ENCODE data around the gene SOX6. TPM values are rescaled to one million over a fixed set of nuclear protein-coding genes. Genes with fewer than 3 reads are reported as not detected.

The SOX6 gene
- total RNA-seq, 1 donor from 2014 or later: 7.6 TPM

DNA sequence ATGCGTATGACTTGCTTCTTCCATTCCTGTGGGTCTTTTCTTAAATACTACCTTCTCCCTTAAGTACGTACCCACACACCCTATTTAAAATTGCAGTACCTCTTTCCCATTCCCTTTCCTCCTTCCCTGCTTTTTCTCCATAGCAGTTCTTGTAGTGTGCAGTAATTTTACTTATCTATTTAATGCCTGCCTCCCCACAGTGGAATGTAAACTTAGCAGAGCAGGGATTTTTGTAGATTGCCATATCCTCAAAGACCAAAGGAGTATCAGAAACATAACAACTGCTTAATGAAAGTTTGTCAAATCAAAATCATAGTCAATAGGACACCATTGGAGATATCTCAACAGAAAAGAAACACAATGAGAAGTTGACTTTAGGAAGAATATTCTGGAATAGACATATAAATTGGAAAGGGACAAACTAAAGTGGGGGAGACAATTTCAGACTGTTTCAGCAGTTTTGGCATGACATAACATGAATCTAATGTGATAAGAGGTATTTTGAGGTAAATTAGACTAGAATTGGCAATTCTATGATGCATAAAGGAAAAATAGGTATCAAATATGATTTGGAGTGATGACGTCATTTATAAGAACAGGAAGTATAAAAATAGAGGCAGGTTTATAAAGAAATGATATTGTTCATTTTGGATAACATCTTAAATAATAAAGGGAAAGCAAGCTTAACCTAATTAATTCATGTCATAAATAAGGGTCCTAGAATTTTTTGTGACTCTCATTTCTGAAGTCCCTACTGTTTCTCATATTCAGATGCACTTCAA, 188.4 kb downstream of the SOX6 start:
- H3F3A ChIP-seq (ENCODE audit: low read depth): no peaks in the 10 kb centered on the region
- Mint-ChIP-seq H3K4me1 (peaks cover 33% of the 10 kb centered on the region), H3K27ac (no peak overlapping the region), H3K36me3 (peaks cover 1% of the 10 kb centered on the region), H3K9me3 (no peaks in the 10 kb centered on the region), H3K4me3 (no peak overlapping the region), H3K27me3 (ENCODE audit: insufficient read depth, low read depth) (no peaks in the 10 kb centered on the region)
- no peak overlapping the region for H3K4me2 ChIP-seq
- no peak overlapping the region for H3K27ac ChIP-seq
- DNase-seq (ENCODE audit: low spot score): no peak
- no peak overlapping the region for H3K9ac ChIP-seq
- TF ChIP-seq EZH2phosphoT487 (IDR thresholded peaks at IDR 0.05) (no peak), EZH2 (IDR thresholded peaks at IDR 0.05) (no peak)
- TF ChIP-seq, protein P1, sequence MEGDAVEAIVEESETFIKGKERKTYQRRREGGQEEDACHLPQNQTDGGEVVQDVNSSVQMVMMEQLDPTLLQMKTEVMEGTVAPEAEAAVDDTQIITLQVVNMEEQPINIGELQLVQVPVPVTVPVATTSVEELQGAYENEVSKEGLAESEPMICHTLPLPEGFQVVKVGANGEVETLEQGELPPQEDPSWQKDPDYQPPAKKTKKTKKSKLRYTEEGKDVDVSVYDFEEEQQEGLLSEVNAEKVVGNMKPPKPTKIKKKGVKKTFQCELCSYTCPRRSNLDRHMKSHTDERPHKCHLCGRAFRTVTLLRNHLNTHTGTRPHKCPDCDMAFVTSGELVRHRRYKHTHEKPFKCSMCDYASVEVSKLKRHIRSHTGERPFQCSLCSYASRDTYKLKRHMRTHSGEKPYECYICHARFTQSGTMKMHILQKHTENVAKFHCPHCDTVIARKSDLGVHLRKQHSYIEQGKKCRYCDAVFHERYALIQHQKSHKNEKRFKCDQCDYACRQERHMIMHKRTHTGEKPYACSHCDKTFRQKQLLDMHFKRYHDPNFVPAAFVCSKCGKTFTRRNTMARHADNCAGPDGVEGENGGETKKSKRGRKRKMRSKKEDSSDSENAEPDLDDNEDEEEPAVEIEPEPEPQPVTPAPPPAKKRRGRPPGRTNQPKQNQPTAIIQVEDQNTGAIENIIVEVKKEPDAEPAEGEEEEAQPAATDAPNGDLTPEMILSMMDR (IDR thresholded peaks at IDR 0.05): no peak
- H3K79me2 ChIP-seq (ENCODE audit: low read depth): no peaks in the 10 kb centered on the region
- H4K20me1 ChIP-seq (ENCODE audit: low read depth): no peaks in the 10 kb centered on the region
- H2AFZ ChIP-seq (replicated peaks): no peak overlapping the region
- H3K4me1 ChIP-seq: peaks cover 33% of the 10 kb centered on the region
- no peaks in the 10 kb centered on the region for H3K9me3 ChIP-seq (ENCODE audit: low read depth)
- no peaks in the 10 kb centered on the region for H3K36me3 ChIP-seq
- no peaks in the 10 kb centered on the region for H3K27me3 ChIP-seq
- H3K4me3 ChIP-seq: no peak overlapping the region

DNA sequence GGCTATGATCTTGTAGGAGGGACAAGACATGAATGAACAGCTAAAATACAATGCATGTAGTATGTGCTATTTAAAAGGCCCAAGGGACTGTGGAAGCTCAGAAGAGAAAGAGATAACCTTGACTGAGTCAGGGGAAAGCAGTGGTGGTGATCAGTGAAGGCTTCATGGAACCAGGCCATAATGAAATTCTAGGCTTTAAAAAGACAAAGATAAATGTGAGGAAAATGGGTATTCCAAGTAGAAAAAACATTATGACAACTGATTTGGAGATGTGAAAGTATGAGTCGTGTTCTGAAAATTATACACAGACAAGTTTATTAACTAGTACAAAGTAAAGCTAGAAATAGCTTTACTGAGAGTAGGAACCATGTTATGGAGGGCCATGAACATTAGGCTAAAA, 189.8 kb downstream of the SOX6 start:
- Histone ChIP-seq H3K4me1 (peaks cover 28% of the 10 kb centered on the region), H4K20me1 (ENCODE audit: low read depth) (no peaks in the 10 kb centered on the region), H3F3A (ENCODE audit: low read depth) (no peaks in the 10 kb centered on the region), H3K79me2 (ENCODE audit: low read depth) (no peaks in the 10 kb centered on the region), H3K4me2 (no peak overlapping the region), H3K27me3 (no peaks in the 10 kb centered on the region), H3K9me3 (ENCODE audit: low read depth) (no peaks in the 10 kb centered on the region), H2AFZ (replicated peaks) (no peak overlapping the region), H3K4me3 (no peak overlapping the region), H3K36me3 (no peaks in the 10 kb centered on the region), H3K9ac (no peak overlapping the region), H3K27ac (no peak overlapping the region)
- Mint-ChIP-seq H3K9me3 (no peaks in the 10 kb centered on the region), H3K36me3 (peaks cover 1% of the 10 kb centered on the region), H3K4me3 (no peak overlapping the region), H3K4me1 (peaks cover 25% of the 10 kb centered on the region), H3K27ac (no peak overlapping the region), H3K27me3 (ENCODE audit: insufficient read depth, low read depth) (no peaks in the 10 kb centered on the region)
- no peak for TF ChIP-seq EZH2phosphoT487 (IDR thresholded peaks at IDR 0.05)
- no peak for TF ChIP-seq EZH2 (IDR thresholded peaks at IDR 0.05)
- TF ChIP-seq, protein P1 (IDR thresholded peaks at IDR 0.05): no peak
- no peak for DNase-seq (ENCODE audit: low spot score)

DNA sequence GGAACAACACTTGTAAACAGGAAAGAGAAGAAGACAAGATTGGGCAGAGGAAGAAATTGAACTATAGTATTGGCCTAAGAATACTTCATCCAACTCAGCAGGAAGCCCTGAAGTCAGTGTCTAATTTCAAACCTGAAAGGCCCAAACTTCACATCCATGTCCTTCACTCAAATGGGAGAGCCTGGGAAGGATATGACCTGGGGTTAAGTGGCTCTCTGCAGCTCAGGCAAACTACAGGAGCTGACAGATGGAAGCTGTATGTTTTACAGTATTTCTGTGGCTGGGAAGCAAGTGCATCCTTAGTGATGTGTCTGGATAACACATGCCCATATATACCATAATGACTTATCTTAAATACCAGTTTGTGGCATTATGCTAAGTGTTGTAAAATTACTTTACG, 196.2 kb downstream of the SOX6 start:
- Histone ChIP-seq H3K27me3 (no peaks in the 10 kb centered on the region), H3K4me1 (peaks cover 4% of the 10 kb centered on the region), H3K36me3 (no peaks in the 10 kb centered on the region), H4K20me1 (ENCODE audit: low read depth) (no peaks in the 10 kb centered on the region), H3K79me2 (ENCODE audit: low read depth) (no peaks in the 10 kb centered on the region), H3K4me3 (no peak overlapping the region), H3F3A (ENCODE audit: low read depth) (no peaks in the 10 kb centered on the region), H3K4me2 (no peak overlapping the region), H3K9ac (no peak overlapping the region), H3K9me3 (ENCODE audit: low read depth) (no peaks in the 10 kb centered on the region), H3K27ac (no peak overlapping the region), H2AFZ (replicated peaks) (no peak overlapping the region)
- Mint-ChIP-seq H3K4me3 (no peak overlapping the region), H3K9me3 (no peaks in the 10 kb centered on the region), H3K4me1 (peaks cover 11% of the 10 kb centered on the region), H3K36me3 (no peaks in the 10 kb centered on the region), H3K27ac (no peak overlapping the region), H3K27me3 (ENCODE audit: insufficient read depth, low read depth) (no peaks in the 10 kb centered on the region)
- no peak for DNase-seq (ENCODE audit: low spot score)
- TF ChIP-seq EZH2phosphoT487 (IDR thresholded peaks at IDR 0.05): no peak

DNA sequence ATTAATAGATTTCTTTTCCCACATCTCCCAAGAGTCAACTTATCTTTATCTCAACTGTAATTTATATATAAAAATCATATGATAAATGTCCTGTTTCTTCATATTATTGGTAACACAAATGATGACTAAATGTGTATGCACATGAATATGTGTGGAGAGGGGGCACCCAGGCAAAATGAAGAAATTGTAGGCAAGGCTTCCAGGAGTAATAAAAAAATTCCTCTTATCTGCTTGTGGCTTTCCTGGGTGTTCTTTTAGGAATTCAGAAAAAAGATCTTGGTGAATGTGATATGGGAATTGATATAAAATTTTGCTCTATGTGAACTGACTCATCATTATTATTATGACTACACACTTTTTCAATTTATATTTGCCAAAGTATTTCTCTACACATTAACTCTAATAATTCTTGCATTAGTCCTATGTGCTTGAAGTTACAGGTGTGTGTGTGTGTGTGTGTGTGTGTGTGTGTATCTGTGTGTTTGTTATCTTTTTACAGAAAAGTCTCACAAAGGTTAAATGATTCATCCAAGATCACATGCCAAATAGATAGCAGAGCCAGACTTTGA, 197.8 kb downstream of the SOX6 start:
- Histone ChIP-seq H3K4me1 (peaks cover 4% of the 10 kb centered on the region), H3K27ac (no peak overlapping the region), H3K9me3 (ENCODE audit: low read depth) (no peaks in the 10 kb centered on the region), H3K4me3 (no peak overlapping the region), H3F3A (ENCODE audit: low read depth) (no peaks in the 10 kb centered on the region), H3K9ac (no peak overlapping the region), H3K36me3 (no peaks in the 10 kb centered on the region), H4K20me1 (ENCODE audit: low read depth) (no peaks in the 10 kb centered on the region), H2AFZ (replicated peaks) (no peak overlapping the region), H3K4me2 (no peak overlapping the region), H3K27me3 (no peaks in the 10 kb centered on the region), H3K79me2 (ENCODE audit: low read depth) (no peaks in the 10 kb centered on the region)
- H3K9me3 Mint-ChIP-seq: no peaks in the 10 kb centered on the region
- TF ChIP-seq, protein P1 (IDR thresholded peaks at IDR 0.05): no peak
- TF ChIP-seq EZH2phosphoT487 (IDR thresholded peaks at IDR 0.05) (no peak), EZH2 (IDR thresholded peaks at IDR 0.05) (no peak)
- H3K27ac Mint-ChIP-seq: no peak overlapping the region
- DNase-seq (ENCODE audit: low spot score): no peak
- no peaks in the 10 kb centered on the region for H3K27me3 Mint-ChIP-seq (ENCODE audit: insufficient read depth, low read depth)
- H3K36me3 Mint-ChIP-seq: no peaks in the 10 kb centered on the region
- H3K4me3 Mint-ChIP-seq: no peak overlapping the region
- H3K4me1 Mint-ChIP-seq: peaks cover 14% of the 10 kb centered on the region
